Measurements from ENCODE around the gene ARVCF.

Gene ARVCF

DNA sequence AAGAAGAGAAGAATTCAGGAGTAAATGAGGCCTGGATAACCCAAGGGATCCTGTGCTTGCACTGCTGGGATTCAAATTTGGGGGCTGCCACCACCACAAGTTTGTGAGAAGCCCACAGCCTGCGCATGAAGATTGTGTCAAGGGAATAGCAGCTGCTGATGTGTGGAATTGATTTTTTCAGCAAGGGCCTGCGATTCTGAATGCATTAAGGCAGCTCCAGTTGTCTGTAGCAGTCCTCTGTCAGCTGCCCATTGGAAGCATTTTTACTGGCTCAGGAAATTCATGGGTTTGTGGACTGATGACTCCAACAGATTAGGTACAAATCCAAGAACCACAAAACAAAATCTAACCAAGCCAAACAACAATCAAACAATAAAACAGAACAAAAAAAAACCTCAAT lies 14.0 kb downstream of the ARVCF start:
- Histone ChIP-seq H3K4me3 (ENCODE audit: extremely low read depth, insufficient read depth, low read length, poor library complexity, severe bottlenecking) (no peak overlapping the region), H3K36me3 (ENCODE audit: control insufficient read depth, insufficient read depth, low read length) (no peaks in the 10 kb centered on the region), H3K4me1 (ENCODE audit: control insufficient read depth, insufficient read depth, low read length, poor library complexity, severe bottlenecking) (peaks cover 22% of the 10 kb centered on the region), H3K27ac (ENCODE audit: low read depth, low read length, severe bottlenecking) (peak overlapping the region; percentile 49), H3K9me3 (ENCODE audit: control insufficient read depth, low read length) (peaks cover 18% of the 10 kb centered on the region)
- WGBS, 2 experiments (ENCODE audit: insufficient coverage in 2 of 2): 100% methylated on average over 2 of the region's 2 CpGs

DNA sequence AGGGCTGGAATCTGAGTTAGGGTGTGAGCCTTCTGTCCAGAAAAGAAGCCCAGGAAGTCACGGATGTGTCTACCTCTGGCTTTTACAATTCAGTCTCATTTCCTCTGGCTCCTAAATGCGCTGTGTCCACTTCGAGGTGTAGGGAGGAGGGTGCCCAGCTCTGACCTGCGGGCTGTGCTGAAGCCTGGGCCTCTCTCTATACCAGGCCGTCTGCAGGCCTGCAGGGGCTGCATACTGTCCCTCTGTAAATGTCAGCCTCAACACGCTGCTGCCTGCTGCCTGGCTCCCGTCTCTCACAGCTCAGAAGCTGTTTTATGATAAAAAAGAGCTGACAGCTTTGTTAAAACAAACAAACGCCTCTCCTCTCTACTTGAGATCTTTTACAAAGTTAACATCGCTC lies 14.5 kb downstream of the ARVCF start:
- Histone ChIP-seq H3K4me1 (ENCODE audit: control insufficient read depth, insufficient read depth, low read length, poor library complexity, severe bottlenecking) (peaks cover 22% of the 10 kb centered on the region), H3K36me3 (ENCODE audit: control insufficient read depth, insufficient read depth, low read length) (no peaks in the 10 kb centered on the region), H3K9me3 (ENCODE audit: control insufficient read depth, low read length) (peaks cover 18% of the 10 kb centered on the region), H3K4me3 (ENCODE audit: extremely low read depth, insufficient read depth, low read length, poor library complexity, severe bottlenecking) (no peak overlapping the region), H3K27ac (ENCODE audit: low read depth, low read length, severe bottlenecking) (peak overlapping the region; percentile 49)
- WGBS, 2 experiments (ENCODE audit: insufficient coverage in 2 of 2): 80 to 81% methylated on average over 5 of the region's 9 CpGs

DNA sequence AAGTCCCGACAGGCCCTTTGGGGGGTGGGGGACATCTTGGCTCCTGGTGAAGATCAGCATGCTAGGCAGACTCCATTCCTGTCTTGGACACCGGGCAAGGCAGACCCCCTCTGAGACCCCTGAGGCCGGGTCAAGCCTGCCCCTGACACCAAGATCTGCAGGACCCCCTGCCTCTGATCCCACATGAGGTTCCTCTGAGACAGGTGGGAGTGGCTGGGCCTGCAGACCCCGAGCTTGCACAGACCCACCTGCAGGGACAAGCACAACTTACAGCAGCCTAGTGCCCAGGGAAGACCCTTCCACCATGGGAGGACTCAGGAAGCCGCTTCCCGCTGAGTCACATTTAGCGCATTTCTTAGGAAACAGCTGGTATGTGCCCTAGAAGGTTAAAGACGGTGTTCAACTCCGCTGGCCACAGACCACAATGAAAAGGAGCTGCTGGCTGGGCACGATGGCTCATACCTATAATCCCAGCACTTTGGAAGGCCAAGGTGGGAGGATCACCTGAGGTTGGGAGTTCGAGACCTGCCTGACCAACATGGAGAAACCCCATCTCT lies 15.5 kb downstream of the ARVCF start:
- peaks cover 22% of the 10 kb centered on the region for H3K4me1 ChIP-seq (ENCODE audit: control insufficient read depth, insufficient read depth, low read length, poor library complexity, severe bottlenecking)
- peaks cover 18% of the 10 kb centered on the region for H3K9me3 ChIP-seq (ENCODE audit: control insufficient read depth, low read length)
- H3K4me3 ChIP-seq (ENCODE audit: extremely low read depth, insufficient read depth, low read length, poor library complexity, severe bottlenecking): no peak overlapping the region
- 91% methylated on average over 7 to 9 of the region's 11 CpGs for WGBS, 2 experiments (ENCODE audit: insufficient coverage in 2 of 2)
- no peaks in the 10 kb centered on the region for H3K36me3 ChIP-seq (ENCODE audit: control insufficient read depth, insufficient read depth, low read length)
- no peak overlapping the region for H3K27ac ChIP-seq (ENCODE audit: low read depth, low read length, severe bottlenecking)

DNA sequence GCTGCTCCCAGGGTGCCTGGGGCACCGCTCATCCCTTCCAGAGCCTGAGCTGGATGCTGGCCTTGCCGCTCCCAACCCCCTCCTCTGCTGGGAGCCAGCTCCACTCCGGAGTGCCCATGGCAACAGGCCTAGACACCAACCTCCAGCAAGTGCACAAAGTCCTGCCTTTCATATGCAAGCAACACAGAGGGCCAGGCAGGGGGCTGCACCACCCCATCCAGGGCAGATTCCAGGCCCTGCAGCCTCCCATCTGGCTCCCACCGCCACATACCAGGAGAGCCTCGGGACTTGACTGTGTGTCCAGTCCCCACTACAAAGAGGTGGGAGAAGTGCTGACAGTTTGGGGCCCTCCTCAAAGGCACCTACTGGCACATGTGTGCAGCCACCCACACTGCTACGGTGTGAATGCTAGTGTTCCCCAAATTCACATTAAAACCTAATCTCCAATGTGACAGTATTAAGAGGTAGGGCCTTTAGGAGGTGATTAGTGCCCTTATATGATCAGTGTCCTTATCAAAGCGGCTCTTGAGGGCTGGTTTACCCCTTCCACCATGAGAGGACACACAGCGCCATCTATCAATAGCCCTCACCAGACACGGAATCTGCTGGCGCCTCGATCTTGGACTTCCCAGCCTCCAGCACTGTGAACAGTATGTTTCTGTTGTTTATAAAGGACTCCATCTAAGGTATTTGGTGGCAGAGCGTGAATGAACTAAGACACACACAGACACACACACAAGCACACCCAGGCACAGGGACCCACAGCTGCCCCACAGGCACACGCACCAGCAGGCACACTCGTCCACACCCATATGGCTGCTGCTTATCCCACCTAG lies 16.2 kb downstream of the ARVCF start:
- no peak overlapping the region for H3K27ac ChIP-seq (ENCODE audit: low read depth, low read length, severe bottlenecking)
- peaks cover 18% of the 10 kb centered on the region for H3K9me3 ChIP-seq (ENCODE audit: control insufficient read depth, low read length)
- no peaks in the 10 kb centered on the region for H3K36me3 ChIP-seq (ENCODE audit: control insufficient read depth, insufficient read depth, low read length)
- H3K4me1 ChIP-seq (ENCODE audit: control insufficient read depth, insufficient read depth, low read length, poor library complexity, severe bottlenecking): peaks cover 22% of the 10 kb centered on the region
- WGBS, 2 experiments (ENCODE audit: insufficient coverage in 2 of 2): 71 to 84% methylated on average over 7 to 9 of the region's 14 CpGs
- H3K4me3 ChIP-seq (ENCODE audit: extremely low read depth, insufficient read depth, low read length, poor library complexity, severe bottlenecking): no peak overlapping the region

DNA sequence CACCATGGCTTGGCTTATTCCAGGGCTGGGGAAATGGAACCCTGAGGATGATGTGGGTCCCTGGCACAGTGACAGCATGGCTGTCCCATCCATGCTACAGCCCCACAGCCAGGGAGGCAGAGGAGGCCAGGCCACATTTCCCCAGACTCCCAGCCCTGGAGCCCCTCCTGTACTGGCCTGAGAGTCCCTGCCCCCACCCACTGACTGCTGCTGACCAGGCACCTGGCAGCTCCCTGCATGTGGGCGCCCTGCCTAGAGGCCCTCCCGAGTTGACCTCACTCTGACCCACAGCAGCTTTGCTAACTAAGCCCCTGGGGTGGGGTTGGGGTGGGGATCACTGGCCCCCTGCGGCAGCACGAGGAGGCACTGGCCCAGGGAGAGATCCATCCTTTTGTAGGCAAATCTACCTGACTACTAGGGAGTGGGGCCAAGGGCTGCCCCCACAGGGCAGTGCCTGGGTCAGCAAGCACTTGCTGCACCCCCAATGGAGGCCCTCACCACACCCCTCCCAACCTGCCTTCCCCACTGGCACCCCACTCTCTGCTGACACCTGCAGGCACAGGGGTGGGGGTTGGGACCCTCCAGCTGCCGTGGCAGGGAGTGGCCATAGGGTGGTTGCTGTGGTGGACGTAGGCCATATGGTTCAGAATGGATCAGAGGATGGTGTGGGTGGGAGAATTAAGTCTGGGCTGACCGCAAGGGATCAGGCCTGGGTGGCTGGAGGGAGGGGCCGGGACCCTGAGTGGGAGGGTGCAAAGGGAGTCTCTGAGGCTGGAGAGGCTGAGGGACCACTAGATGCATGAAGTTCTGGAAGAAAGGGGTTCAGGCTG lies 17.4 kb downstream of the ARVCF start:
- Histone ChIP-seq H3K4me1 (ENCODE audit: control insufficient read depth, insufficient read depth, low read length, poor library complexity, severe bottlenecking) (peaks cover 22% of the 10 kb centered on the region), H3K9me3 (ENCODE audit: control insufficient read depth, low read length) (peaks cover 11% of the 10 kb centered on the region), H3K27ac (ENCODE audit: low read depth, low read length, severe bottlenecking) (peak overlapping the region; percentile 71), H3K36me3 (ENCODE audit: control insufficient read depth, insufficient read depth, low read length) (no peaks in the 10 kb centered on the region), H3K4me3 (ENCODE audit: extremely low read depth, insufficient read depth, low read length, poor library complexity, severe bottlenecking) (no peak overlapping the region)
- WGBS, 2 experiments (ENCODE audit: insufficient coverage in 2 of 2): 89 to 92% methylated on average over 4 to 5 of the region's 8 CpGs

DNA sequence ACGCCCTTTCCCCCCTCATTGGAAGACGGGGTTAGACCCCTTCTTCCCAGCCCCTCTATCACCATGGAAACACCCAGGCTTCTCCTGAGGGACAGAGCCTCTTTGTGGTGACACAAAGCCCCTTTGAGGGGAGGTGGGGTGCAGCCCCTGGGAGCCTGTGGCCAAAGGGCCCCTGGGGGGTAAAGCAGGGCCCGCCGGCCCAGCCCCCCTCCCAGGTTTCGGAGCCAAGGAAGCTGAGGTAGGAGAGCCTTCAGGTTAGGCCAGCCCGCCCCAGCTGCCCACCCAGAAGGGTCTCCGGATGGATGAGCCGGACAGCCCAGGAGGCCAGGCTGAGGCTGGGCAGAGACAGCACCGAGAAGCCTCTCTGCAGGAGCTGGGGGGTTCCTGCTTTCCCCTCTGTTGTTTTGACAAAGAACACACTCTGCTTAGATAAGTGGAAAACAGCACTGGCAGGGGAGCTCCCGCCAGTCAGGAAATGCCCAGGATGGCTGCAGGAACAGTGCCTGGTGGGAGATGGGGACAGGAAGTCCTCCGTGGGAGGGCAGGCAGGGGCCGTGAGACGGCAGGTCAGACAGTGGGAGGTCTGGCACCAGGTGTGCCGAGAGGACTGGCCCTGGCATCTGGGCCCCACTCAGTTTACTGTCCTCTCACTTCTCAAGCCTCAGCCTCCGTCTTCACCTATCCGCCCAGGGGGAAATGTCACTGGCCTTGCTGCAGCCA lies 18.2 kb downstream of the ARVCF start:
- 55 to 58% methylated on average over 12 to 15 of the region's 16 CpGs for WGBS, 2 experiments (ENCODE audit: insufficient coverage in 2 of 2)
- peak overlapping the region; percentile 71 for H3K27ac ChIP-seq (ENCODE audit: low read depth, low read length, severe bottlenecking)
- peaks cover 22% of the 10 kb centered on the region for H3K4me1 ChIP-seq (ENCODE audit: control insufficient read depth, insufficient read depth, low read length, poor library complexity, severe bottlenecking)
- peaks cover 4% of the 10 kb centered on the region for H3K9me3 ChIP-seq (ENCODE audit: control insufficient read depth, low read length)
- no peaks in the 10 kb centered on the region for H3K36me3 ChIP-seq (ENCODE audit: control insufficient read depth, insufficient read depth, low read length)
- H3K4me3 ChIP-seq (ENCODE audit: extremely low read depth, insufficient read depth, low read length, poor library complexity, severe bottlenecking): no peak overlapping the region

DNA sequence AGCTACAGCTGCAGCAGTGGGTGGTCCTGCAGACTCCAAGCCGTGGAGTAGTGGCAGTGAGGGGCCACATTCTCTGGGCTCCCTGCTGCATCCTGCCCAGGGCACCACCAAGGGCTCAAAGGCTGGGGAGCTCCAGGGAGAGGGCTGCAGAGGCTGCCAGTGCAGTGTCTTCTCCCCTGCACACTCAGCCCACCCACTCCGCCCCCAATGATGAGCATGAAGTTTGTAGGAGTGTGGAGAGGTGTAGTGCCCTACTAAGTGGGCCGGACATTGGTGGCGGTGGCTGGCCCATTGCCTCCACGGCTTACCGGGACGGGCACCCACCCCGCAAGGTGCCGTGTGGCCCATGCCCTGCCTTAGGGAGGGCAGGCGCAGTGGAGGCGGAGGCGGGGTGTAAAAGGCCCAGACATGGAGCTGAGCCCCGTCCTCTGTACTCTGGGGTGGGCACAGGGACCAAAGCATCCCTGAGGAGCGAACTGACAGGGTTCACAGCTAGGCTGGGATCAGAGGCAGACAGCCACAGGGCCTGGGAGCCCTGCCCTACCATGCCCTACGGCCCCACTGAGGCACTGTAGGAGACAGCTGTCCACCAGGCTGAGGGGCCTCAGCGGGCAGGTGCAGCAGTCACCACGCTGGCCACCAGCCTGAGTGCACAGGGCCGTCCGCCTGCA lies 18.9 kb downstream of the ARVCF start:
- WGBS, 2 experiments (ENCODE audit: insufficient coverage in 2 of 2): 85 to 92% methylated on average over 15 to 18 of the region's 19 CpGs
- H3K36me3 ChIP-seq (ENCODE audit: control insufficient read depth, insufficient read depth, low read length): no peaks in the 10 kb centered on the region
- peak overlapping the region; percentile 71 for H3K27ac ChIP-seq (ENCODE audit: low read depth, low read length, severe bottlenecking)
- no peaks in the 10 kb centered on the region for H3K9me3 ChIP-seq (ENCODE audit: control insufficient read depth, low read length)
- H3K4me3 ChIP-seq (ENCODE audit: extremely low read depth, insufficient read depth, low read length, poor library complexity, severe bottlenecking): no peak overlapping the region
- H3K4me1 ChIP-seq (ENCODE audit: control insufficient read depth, insufficient read depth, low read length, poor library complexity, severe bottlenecking): peaks cover 22% of the 10 kb centered on the region

DNA sequence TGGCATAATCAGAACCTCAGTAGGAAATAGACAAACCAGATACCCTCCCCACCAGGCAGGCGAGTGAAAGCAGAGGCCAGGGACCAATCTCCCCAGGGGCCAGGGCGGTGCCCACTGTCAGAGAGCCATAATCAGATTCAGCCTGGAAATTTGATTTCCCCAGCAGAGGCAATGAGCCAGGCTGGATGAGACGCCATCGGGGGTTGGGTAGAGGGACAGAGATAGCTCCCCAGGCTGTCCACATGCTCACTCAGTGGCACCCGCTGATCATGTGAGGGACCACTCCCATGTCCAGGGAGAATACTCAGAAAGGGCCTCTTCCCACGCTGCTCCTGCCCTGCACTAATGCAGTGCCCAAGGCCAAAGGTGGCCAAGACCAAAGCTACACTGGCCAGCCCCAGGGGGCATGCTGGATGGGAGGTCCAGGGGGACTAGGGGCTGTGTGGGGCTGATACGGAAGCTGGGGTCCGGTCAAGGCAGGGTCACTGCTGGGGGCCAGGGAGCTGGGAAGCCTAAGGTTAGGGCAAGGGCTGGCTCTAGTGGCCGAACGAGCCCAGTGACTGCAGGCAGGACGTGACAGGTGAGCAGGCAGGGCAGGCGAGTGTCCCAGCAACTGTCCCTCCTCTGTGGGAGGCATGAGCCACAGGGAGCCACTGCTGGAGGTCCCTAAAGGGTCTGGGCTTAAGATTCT lies 19.8 kb downstream of the ARVCF start:
- no peaks in the 10 kb centered on the region for H3K9me3 ChIP-seq (ENCODE audit: control insufficient read depth, low read length)
- no peak overlapping the region for H3K27ac ChIP-seq (ENCODE audit: low read depth, low read length, severe bottlenecking)
- 96 to 97% methylated on average over 10 to 12 of the region's 12 CpGs for WGBS, 2 experiments (ENCODE audit: insufficient coverage in 2 of 2)
- no peak overlapping the region for H3K4me3 ChIP-seq (ENCODE audit: extremely low read depth, insufficient read depth, low read length, poor library complexity, severe bottlenecking)
- peaks cover 22% of the 10 kb centered on the region for H3K4me1 ChIP-seq (ENCODE audit: control insufficient read depth, insufficient read depth, low read length, poor library complexity, severe bottlenecking)
- no peaks in the 10 kb centered on the region for H3K36me3 ChIP-seq (ENCODE audit: control insufficient read depth, insufficient read depth, low read length)

DNA sequence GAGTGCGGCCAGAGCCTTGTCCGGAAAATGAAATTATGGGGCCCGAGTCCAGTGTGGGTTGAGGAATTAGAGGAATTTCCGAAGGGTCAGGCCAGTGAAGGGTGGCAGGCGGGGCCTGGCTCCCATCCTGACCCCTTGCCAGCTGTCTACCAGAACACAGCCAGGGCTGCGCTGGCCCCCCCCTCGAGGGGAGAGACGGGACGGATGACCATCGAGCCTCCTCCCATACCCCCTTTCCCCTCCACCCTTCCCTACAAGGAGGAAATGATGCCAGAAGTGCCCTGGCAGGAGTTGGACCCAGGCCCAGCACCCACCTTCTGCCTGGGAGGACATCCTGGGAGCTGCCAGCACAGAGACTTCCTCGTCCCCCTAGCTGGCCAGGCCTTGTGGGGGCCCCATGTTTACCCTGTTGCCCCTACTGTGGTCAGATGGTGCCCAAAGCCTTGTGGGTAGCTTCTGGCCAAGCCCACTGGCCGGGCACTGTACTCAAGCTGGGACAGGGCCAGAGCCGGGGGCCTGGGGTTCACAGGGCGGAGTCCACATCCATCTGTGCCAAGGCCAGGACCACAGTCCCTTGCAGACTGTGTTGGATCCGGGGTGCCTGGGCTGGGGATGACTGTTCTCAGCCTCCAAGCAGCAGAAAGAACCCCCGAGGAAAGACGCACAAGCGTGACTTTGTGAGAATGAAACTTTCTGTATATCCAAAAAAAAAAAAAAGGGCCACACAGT lies 20.8 kb downstream of the ARVCF start:
- H3K36me3 ChIP-seq (ENCODE audit: control insufficient read depth, insufficient read depth, low read length): no peaks in the 10 kb centered on the region
- no peaks in the 10 kb centered on the region for H3K9me3 ChIP-seq (ENCODE audit: control insufficient read depth, low read length)
- H3K27ac ChIP-seq (ENCODE audit: low read depth, low read length, severe bottlenecking): no peak overlapping the region
- 94 to 99% methylated on average over 13 to 16 of the region's 18 CpGs for WGBS, 2 experiments (ENCODE audit: insufficient coverage in 2 of 2)
- H3K4me1 ChIP-seq (ENCODE audit: control insufficient read depth, insufficient read depth, low read length, poor library complexity, severe bottlenecking): peaks cover 22% of the 10 kb centered on the region
- H3K4me3 ChIP-seq (ENCODE audit: extremely low read depth, insufficient read depth, low read length, poor library complexity, severe bottlenecking): no peak overlapping the region
